TTC549 (cell line): ENCODE results near the gene ACBD4.
"Not testable (repeated sequence)": the region's sequence is repeated elsewhere in the genome, so short reads cannot be mapped to it uniquely, and the experiment has no call there.

Source experiments
- FAIRE-seq: peaks from 2 replicates; lab custom pipeline; 2012; peaks lifted over from hg19 to GRCh38; lab: Jason Lieb, UNC

Gene ACBD4

GRCh38 chr17:45119964-45120363 is 15.5 kb upstream of the ACBD4 start:
- FAIRE-seq = no peak

GRCh38 chr17:45120558-45120957 is 14.9 kb upstream of the ACBD4 start:
- no peak for FAIRE-seq

GRCh38 chr17:45121055-45121454 is 14.4 kb upstream of the ACBD4 start:
- no peak for FAIRE-seq

- no peak for FAIRE-seq
These were observed 12.3 kb upstream of the ACBD4 start for GRCh38 chr17:45123076-45123770.

GRCh38 chr17:45123930-45124796 is 11.3 kb upstream of the ACBD4 start:
- FAIRE-seq = no peak

GRCh38 chr17:45124797-45125122 is 10.7 kb upstream of the ACBD4 start:
- not testable (repeated sequence) for FAIRE-seq

- no peak for FAIRE-seq
These were observed 10.0 kb upstream of the ACBD4 start for GRCh38 chr17:45125509-45125908.

GRCh38 chr17:45127207-45127547 is 8.3 kb upstream of the ACBD4 start:
- no peak for FAIRE-seq

- no peak for FAIRE-seq
These were observed 7.8 kb upstream of the ACBD4 start for GRCh38 chr17:45127548-45128300.

- no peak for FAIRE-seq
These were observed 7.2 kb upstream of the ACBD4 start for GRCh38 chr17:45128331-45128730.

- no peak for FAIRE-seq
These were observed 6.5 kb upstream of the ACBD4 start for GRCh38 chr17:45128989-45129388.

- FAIRE-seq = no peak
These were observed 6.0 kb upstream of the ACBD4 start for GRCh38 chr17:45129426-45129939.

- FAIRE-seq = no peak
These were observed 5.4 kb upstream of the ACBD4 start for GRCh38 chr17:45129940-45130680.

GRCh38 chr17:45130681-45131615 is 4.5 kb upstream of the ACBD4 start:
- FAIRE-seq = no peak

GRCh38 chr17:45131616-45132319 is 3.7 kb upstream of the ACBD4 start:
- FAIRE-seq = no peak

GRCh38 chr17:45132320-45132571 is 3.2 kb upstream of the ACBD4 start, which contains the start of gene PLCD3:
TSS of gene PLCD3 (minus strand) at chr17:45132515. CDS start at chr17:45132410, 105 bp downstream.
- no peak for FAIRE-seq

- FAIRE-seq = no peak
These were observed 2.7 kb upstream of the ACBD4 start for GRCh38 chr17:45132572-45133463.

- no peak for FAIRE-seq
These were observed 698 bp downstream of the ACBD4 start for GRCh38 chr17:45135978-45136791.
